ENCODE data around the gene AUTS2.

The AUTS2 gene

GRCh38 chr7:69864822-69865221, 266.5 kb downstream of the AUTS2 start:
- DNase-seq (ENCODE audit: low read depth in 1 of 2, low spot score in 1 of 2) = no peak
- H3K27me3 ChIP-seq (ENCODE audit: insufficient read depth, poor library complexity, severe bottlenecking) = no peaks in the 10 kb centered on the region
- H3K4me3 ChIP-seq (replicated peaks; ENCODE audit: insufficient read depth, low read length) = no peak overlapping the region
- TF ChIP-seq POLR2AphosphoS5 (IDR thresholded peaks at IDR 0.05; ENCODE audit: low read depth) = no peak
- TF ChIP-seq REST (IDR thresholded peaks at IDR 0.05; ENCODE audit: insufficient replicate concordance, low read depth) = no peak
- TF ChIP-seq CTCF (IDR thresholded peaks at IDR 0.05; ENCODE audit: insufficient read depth, low read length) = no peak
- TF ChIP-seq SPI1 (IDR thresholded peaks at IDR 0.05; ENCODE audit: borderline replicate concordance, low read depth) = no peak
- TF ChIP-seq GABPA (IDR thresholded peaks at IDR 0.05; ENCODE audit: low read depth) = no peak
- no peak overlapping the region for H3K27ac ChIP-seq (replicated peaks)

- Histone ChIP-seq H3K27me3 (ENCODE audit: insufficient read depth, poor library complexity, severe bottlenecking) (no peaks in the 10 kb centered on the region), H3K4me3 (replicated peaks; ENCODE audit: insufficient read depth, low read length) (no peak overlapping the region), H3K27ac (replicated peaks) (no peak overlapping the region)
- no peak for DNase-seq (ENCODE audit: low read depth in 1 of 2, low spot score in 1 of 2)
- no peak for TF ChIP-seq CTCF (IDR thresholded peaks at IDR 0.05; ENCODE audit: insufficient read depth, low read length)
- TF ChIP-seq REST (IDR thresholded peaks at IDR 0.05; ENCODE audit: insufficient replicate concordance, low read depth) = no peak
- TF ChIP-seq POLR2AphosphoS5 (IDR thresholded peaks at IDR 0.05; ENCODE audit: low read depth) = no peak
- TF ChIP-seq SPI1 (IDR thresholded peaks at IDR 0.05; ENCODE audit: borderline replicate concordance, low read depth) = no peak
- TF ChIP-seq GABPA (IDR thresholded peaks at IDR 0.05; ENCODE audit: low read depth) = no peak
Observed at GRCh38 chr7:69868921-69869320, 270.6 kb downstream of the AUTS2 start.

GRCh38 chr7:69871213-69871885, 273.1 kb downstream of the AUTS2 start:
- no peaks in the 10 kb centered on the region for H3K27me3 ChIP-seq (ENCODE audit: insufficient read depth, poor library complexity, severe bottlenecking)
- TF ChIP-seq REST (IDR thresholded peaks at IDR 0.05; ENCODE audit: insufficient replicate concordance, low read depth) (no peak), CTCF (IDR thresholded peaks at IDR 0.05; ENCODE audit: insufficient read depth, low read length) (no peak), SPI1 (IDR thresholded peaks at IDR 0.05; ENCODE audit: borderline replicate concordance, low read depth) (no peak), POLR2AphosphoS5 (IDR thresholded peaks at IDR 0.05; ENCODE audit: low read depth) (no peak), GABPA (IDR thresholded peaks at IDR 0.05; ENCODE audit: low read depth) (no peak)
- no peak overlapping the region for H3K27ac ChIP-seq (replicated peaks)
- H3K4me3 ChIP-seq (replicated peaks; ENCODE audit: insufficient read depth, low read length) = no peak overlapping the region
- no peak for DNase-seq (ENCODE audit: low read depth in 1 of 2, low spot score in 1 of 2)

Data from HL-60 (cell line).